HepG2 (cell line): ENCODE results near the gene RER1. TPM values are rescaled to one million over a fixed set of nuclear protein-coding genes. Genes with fewer than 3 reads are reported as not detected.
A peak's percentile ranks its signal among the peaks of the same experiment; 100 is the strongest.

Experiments
- AGO2 ChIP-seq: fragments of 200-400 bp; formaldehyde crosslinking; optimal IDR thresholded peaks from 2 replicates; pipeline ENCODE3; 2017; ENCODE audit warnings: mild to moderate bottlenecking, low read depth, low read length, moderate library complexity
- BHLHE40 ChIP-seq: IDR thresholded peaks from 2 replicates; pipeline ENCODE4 v1.6.1; 2011; ENCODE audit warnings: low read length, improper control_type of control experiment
- FIP1L1 ChIP-seq: fragments of 200-400 bp; formaldehyde crosslinking; IDR thresholded peaks from 2 replicates; pipeline ENCODE4 v1.6.1; 2018; ENCODE audit warnings: low read depth, mild to moderate bottlenecking, low read length, moderate library complexity, borderline replicate concordance; ENCODE audit not compliant: insufficient read depth
- IRF2 ChIP-seq: IDR thresholded peaks from 2 replicates; pipeline ENCODE4 v1.6.1; 2018; ENCODE audit warnings: missing genetic modification reagents, missing compliant biosample characterization
- RAD51 ChIP-seq: fragments of 450-650 bp; IDR thresholded peaks from 2 replicates; pipeline ENCODE4 v1.6.1; 2016; ENCODE audit warnings: borderline replicate concordance
- RBM39 ChIP-seq: fragments of 200-400 bp; formaldehyde crosslinking; IDR thresholded peaks from one replicate; pipeline ENCODE4 v1.6.1; 2018; ENCODE audit warnings: antibody characterized with exemption, mild to moderate bottlenecking, low read depth, low read length; ENCODE audit not compliant: poor library complexity, severe bottlenecking
- RFX3 ChIP-seq: IDR thresholded peaks from 2 replicates; pipeline ENCODE4 v1.6.1; 2016; ENCODE audit warnings: missing biosample characterization, missing genetic modification reagents
- SALL2 ChIP-seq: sonication (generic); formaldehyde crosslinking; IDR thresholded peaks from 2 replicates; pipeline ENCODE4 v1.8.1; 2023; ENCODE audit warnings: mild to moderate bottlenecking, missing genetic modification reagents, inconsistent platforms
- SNAPC2 ChIP-seq: sonication (generic); formaldehyde crosslinking; IDR thresholded peaks from 2 replicates; pipeline ENCODE4 v1.8.1; 2022; ENCODE audit warnings: mild to moderate bottlenecking, missing genetic modification reagents
- STAG1 ChIP-seq: sonication (generic); formaldehyde crosslinking; IDR thresholded peaks from 2 replicates; pipeline ENCODE4 v1.4.0; 2020; ENCODE audit warnings: missing genetic modification reagents
- TEAD2 ChIP-seq: sonication (generic); formaldehyde crosslinking; IDR thresholded peaks from 2 replicates; pipeline ENCODE4 v1.9.0; 2021; ENCODE audit warnings: missing genetic modification reagents
- ZNF136 ChIP-seq: sonication (generic); formaldehyde crosslinking; IDR thresholded peaks from 2 replicates; pipeline ENCODE4 v1.8.1; 2022; ENCODE audit warnings: low read depth, mild to moderate bottlenecking, moderate library complexity, missing genetic modification reagents
- ZNF350 ChIP-seq: sonication (generic); formaldehyde crosslinking; IDR thresholded peaks from 2 replicates; pipeline ENCODE4 v1.4.0; 2020; ENCODE audit warnings: mild to moderate bottlenecking, low read depth, missing genetic modification reagents, borderline replicate concordance
- ZNF670 ChIP-seq: sonication (generic); formaldehyde crosslinking; IDR thresholded peaks from 2 replicates; pipeline ENCODE4 v1.8.0; 2022; ENCODE audit warnings: mild to moderate bottlenecking, missing genetic modification reagents, borderline replicate concordance
- ZNF777 ChIP-seq: sonication (generic); formaldehyde crosslinking; IDR thresholded peaks from 2 replicates; pipeline ENCODE4 v1.4.0; 2020; ENCODE audit warnings: missing genetic modification reagents
- polyA plus RNA-seq, 8 experiments: library from polyadenylated mRNA; depleted of rRNA in 3 of 8; stranded (reverse) in 7 of 8; unstranded in 1 of 8; fragments of >200 nt; fragmentation: Illumina TruSeq in 4 of 8; extraction: Trizol in 4 of 8; gene quantifications; 2 replicates each; pipeline versions ENCODE4 v1.2.1 to v1.2.3, GENCODE V29; 2011 to 2016; ENCODE audit warnings: low read depth in 4 of 8, missing spikeins in 1 of 8, mixed read lengths in 1 of 8; ENCODE audit not compliant: insufficient read depth in 1 of 8
- total RNA-seq, 5 experiments: library from RNA; depleted of rRNA; stranded (reverse); fragments of >200 nt; fragmentation: Illumina TruSeq; extraction: Trizol; gene quantifications; 2 replicates each; pipeline ENCODE4 v1.2.3, GENCODE V29; 2016; ENCODE audit warnings: low read depth in 1 of 5
- TF ChIP-seq, protein P1 (sequence below): fragments of 450-650 bp; IDR thresholded peaks from 2 replicates; pipeline ENCODE4 v1.6.1; 2017; ENCODE audit warnings: mild to moderate bottlenecking
- TF ChIP-seq, protein P2 (sequence below): sonication (generic); formaldehyde crosslinking; IDR thresholded peaks from 2 replicates; pipeline ENCODE4 v1.8.1; 2023; ENCODE audit warnings: mild to moderate bottlenecking, moderate library complexity, missing genetic modification reagents
- TF ChIP-seq, protein P3 (sequence below): sonication (generic); formaldehyde crosslinking; conservative IDR thresholded peaks from 2 replicates; pipeline ENCODE4 v1.4.0; 2020; ENCODE audit warnings: missing genetic modification reagents
- TF ChIP-seq, protein P4 (sequence below): sonication (generic); formaldehyde crosslinking; IDR thresholded peaks from 2 replicates; pipeline ENCODE4 v1.4.0; 2020; ENCODE audit warnings: missing genetic modification reagents, borderline replicate concordance
- TF ChIP-seq, protein P5 (sequence below): sonication (generic); formaldehyde crosslinking; IDR thresholded peaks from 2 replicates; pipeline ENCODE4 v1.5.0; 2020; ENCODE audit warnings: mild to moderate bottlenecking, missing genetic modification reagents, moderate library complexity

RER1 gene
- total and polyA plus RNA-seq, 2 of the 13 experiments (the other 11 are each of a cell fraction or from before 2014, with no cell fraction given) = 128 to 164 TPM

DNA sequence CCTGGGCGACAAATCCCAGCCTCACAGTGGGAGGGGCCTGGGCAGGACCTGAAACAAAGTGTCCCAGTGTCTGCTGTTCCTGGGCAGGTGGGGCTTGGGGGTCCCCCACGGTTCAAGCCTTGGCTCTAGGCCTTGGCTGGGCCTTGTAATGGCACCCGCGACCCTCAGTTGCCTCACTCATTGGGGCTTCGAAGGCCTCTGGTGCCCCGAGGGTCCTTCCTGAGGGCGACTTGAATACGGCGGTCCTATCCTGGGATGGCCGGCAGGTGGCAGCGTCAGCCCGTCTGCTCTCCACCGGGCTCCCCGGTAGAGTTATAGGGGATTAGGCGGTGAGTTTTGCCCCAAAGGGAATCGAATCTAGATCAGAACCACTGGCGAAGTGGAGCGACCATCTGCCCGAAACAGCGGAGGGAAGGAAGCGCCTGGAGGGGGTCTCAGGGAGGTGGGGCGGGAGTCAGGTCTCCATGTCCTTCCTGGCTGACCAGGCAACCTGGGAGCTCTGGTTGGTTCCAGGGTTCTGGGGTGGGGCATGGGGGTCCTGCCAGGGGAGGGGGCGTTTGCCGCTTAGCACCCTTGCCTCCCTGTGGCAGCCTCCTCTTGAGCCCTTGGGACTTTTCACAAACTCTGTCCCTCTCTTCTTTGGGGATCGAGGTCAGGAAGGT, 22.8 kb downstream of the RER1 start (continued):
- peak; percentile 42; the same call in 1 of the 2 replicates for TF ChIP-seq ZNF350
- 0 out of 2 replicates have a peak, but pooled peaks have one; percentile 30 for TF ChIP-seq ZNF136
- peak; percentile 89 for TF ChIP-seq STAG1 (CRISPR knock-in tag)
- 0 out of 2 replicates have a peak, but pooled peaks have one; percentile 22 for TF ChIP-seq FIP1L1
- no peak for TF ChIP-seq RAD51
- TF ChIP-seq, protein P1, sequence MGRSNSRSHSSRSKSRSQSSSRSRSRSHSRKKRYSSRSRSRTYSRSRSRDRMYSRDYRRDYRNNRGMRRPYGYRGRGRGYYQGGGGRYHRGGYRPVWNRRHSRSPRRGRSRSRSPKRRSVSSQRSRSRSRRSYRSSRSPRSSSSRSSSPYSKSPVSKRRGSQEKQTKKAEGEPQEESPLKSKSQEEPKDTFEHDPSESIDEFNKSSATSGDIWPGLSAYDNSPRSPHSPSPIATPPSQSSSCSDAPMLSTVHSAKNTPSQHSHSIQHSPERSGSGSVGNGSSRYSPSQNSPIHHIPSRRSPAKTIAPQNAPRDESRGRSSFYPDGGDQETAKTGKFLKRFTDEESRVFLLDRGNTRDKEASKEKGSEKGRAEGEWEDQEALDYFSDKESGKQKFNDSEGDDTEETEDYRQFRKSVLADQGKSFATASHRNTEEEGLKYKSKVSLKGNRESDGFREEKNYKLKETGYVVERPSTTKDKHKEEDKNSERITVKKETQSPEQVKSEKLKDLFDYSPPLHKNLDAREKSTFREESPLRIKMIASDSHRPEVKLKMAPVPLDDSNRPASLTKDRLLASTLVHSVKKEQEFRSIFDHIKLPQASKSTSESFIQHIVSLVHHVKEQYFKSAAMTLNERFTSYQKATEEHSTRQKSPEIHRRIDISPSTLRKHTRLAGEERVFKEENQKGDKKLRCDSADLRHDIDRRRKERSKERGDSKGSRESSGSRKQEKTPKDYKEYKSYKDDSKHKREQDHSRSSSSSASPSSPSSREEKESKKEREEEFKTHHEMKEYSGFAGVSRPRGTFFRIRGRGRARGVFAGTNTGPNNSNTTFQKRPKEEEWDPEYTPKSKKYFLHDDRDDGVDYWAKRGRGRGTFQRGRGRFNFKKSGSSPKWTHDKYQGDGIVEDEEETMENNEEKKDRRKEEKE = no peak
- TF ChIP-seq RFX3 (CRISPR knock-in tag) = no peak
- TF ChIP-seq SALL2 (CRISPR knock-in tag) = 0 out of 2 replicates have a peak, but pooled peaks have one; percentile 30
- TF ChIP-seq BHLHE40 = no peak
- TF ChIP-seq, protein P2, sequence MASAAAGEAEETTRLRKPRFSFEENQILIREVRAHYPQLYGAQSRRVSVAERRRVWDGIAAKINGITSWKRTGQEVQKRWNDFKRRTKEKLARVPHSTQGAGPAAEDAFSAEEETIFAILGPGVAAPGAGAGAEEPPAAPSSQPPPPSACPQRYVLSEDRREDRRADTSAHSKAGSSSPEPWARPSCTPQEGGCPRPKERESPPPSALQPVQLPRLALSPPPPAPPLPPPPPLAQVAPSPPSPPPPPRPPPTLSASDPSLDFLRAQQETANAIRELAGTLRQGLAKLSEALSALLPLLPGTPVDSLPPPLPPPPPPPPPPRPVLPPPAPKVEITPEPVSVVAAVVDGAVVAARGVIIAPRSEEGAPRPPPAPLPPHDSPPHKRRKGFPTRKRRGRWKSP (CRISPR knock-in tag) = no peak; the same call in 1 of the 2 replicates
- TF ChIP-seq, protein P3, sequence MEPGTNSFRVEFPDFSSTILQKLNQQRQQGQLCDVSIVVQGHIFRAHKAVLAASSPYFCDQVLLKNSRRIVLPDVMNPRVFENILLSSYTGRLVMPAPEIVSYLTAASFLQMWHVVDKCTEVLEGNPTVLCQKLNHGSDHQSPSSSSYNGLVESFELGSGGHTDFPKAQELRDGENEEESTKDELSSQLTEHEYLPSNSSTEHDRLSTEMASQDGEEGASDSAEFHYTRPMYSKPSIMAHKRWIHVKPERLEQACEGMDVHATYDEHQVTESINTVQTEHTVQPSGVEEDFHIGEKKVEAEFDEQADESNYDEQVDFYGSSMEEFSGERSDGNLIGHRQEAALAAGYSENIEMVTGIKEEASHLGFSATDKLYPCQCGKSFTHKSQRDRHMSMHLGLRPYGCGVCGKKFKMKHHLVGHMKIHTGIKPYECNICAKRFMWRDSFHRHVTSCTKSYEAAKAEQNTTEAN (CRISPR knock-in tag) = 0 out of 2 replicates have a peak, but pooled peaks have one; percentile 1
- TF ChIP-seq RBM39 = peak; percentile 31
- TF ChIP-seq, protein P4, sequence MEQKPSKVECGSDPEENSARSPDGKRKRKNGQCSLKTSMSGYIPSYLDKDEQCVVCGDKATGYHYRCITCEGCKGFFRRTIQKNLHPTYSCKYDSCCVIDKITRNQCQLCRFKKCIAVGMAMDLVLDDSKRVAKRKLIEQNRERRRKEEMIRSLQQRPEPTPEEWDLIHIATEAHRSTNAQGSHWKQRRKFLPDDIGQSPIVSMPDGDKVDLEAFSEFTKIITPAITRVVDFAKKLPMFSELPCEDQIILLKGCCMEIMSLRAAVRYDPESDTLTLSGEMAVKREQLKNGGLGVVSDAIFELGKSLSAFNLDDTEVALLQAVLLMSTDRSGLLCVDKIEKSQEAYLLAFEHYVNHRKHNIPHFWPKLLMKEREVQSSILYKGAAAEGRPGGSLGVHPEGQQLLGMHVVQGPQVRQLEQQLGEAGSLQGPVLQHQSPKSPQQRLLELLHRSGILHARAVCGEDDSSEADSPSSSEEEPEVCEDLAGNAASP (CRISPR knock-in tag) = no peak
- no peak for TF ChIP-seq SNAPC2 (CRISPR knock-in tag)
- TF ChIP-seq, protein P5, sequence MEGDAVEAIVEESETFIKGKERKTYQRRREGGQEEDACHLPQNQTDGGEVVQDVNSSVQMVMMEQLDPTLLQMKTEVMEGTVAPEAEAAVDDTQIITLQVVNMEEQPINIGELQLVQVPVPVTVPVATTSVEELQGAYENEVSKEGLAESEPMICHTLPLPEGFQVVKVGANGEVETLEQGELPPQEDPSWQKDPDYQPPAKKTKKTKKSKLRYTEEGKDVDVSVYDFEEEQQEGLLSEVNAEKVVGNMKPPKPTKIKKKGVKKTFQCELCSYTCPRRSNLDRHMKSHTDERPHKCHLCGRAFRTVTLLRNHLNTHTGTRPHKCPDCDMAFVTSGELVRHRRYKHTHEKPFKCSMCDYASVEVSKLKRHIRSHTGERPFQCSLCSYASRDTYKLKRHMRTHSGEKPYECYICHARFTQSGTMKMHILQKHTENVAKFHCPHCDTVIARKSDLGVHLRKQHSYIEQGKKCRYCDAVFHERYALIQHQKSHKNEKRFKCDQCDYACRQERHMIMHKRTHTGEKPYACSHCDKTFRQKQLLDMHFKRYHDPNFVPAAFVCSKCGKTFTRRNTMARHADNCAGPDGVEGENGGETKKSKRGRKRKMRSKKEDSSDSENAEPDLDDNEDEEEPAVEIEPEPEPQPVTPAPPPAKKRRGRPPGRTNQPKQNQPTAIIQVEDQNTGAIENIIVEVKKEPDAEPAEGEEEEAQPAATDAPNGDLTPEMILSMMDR (CRISPR knock-in tag) = peak; percentile 97
- TF ChIP-seq AGO2 = peak; percentile 63
- peak; percentile 33; the same call in 1 of the 2 replicates for TF ChIP-seq TEAD2 (CRISPR knock-in tag)
- TF ChIP-seq ZNF777 = 0 out of 2 replicates have a peak, but pooled peaks have one; percentile 38
- peak; percentile 12; the same call in 1 of the 2 replicates for TF ChIP-seq IRF2 (CRISPR knock-in tag)
- peak; percentile 63; the same call in 1 of the 2 replicates for TF ChIP-seq ZNF670 (CRISPR knock-in tag)
